H9 (cell line): ENCODE data around the gene NOS1AP. TPM values are rescaled to one million over a fixed set of nuclear protein-coding genes. Genes with fewer than 3 reads are reported as not detected.

Experiments used
- DNase-seq: peaks from one replicate; pipeline ENCODE4 v3.0.0-alpha.2; 2017
- H2AFZ ChIP-seq: one replicate; pipeline ENCODE4 v1.6.1; 2013; ENCODE audit warnings: mild to moderate bottlenecking, low read length, control low read depth, moderate library complexity
- H2AK5ac ChIP-seq: 2 replicates; pipeline ENCODE4 v1.6.1; 2013; ENCODE audit warnings: low read length, control low read depth, mixed read lengths; ENCODE audit not compliant: insufficient read length
- H2BK120ac ChIP-seq: one replicate; pipeline ENCODE4 v1.6.1; 2013; ENCODE audit warnings: low read depth, mild to moderate bottlenecking, low read length, control low read depth, inconsistent platforms; ENCODE audit not compliant: poor library complexity, severe bottlenecking
- H2BK12ac ChIP-seq: 2 replicates; pipeline ENCODE4 v1.6.1; 2013; ENCODE audit warnings: low read length, control low read depth, mixed read lengths, low read depth; ENCODE audit not compliant: insufficient read length
- H2BK15ac ChIP-seq: 2 replicates; pipeline ENCODE4 v1.6.1; 2013; ENCODE audit warnings: low read depth, low read length, control low read depth
- H2BK20ac ChIP-seq: one replicate; pipeline ENCODE4 v1.6.1; 2013; ENCODE audit warnings: low read depth, mild to moderate bottlenecking, low read length, control low read depth, inconsistent platforms; ENCODE audit not compliant: poor library complexity, severe bottlenecking
- H2BK5ac ChIP-seq: 2 replicates; pipeline ENCODE4 v1.6.1; 2013; ENCODE audit warnings: low read length, control low read depth, mixed read lengths; ENCODE audit not compliant: insufficient read length
- H3K14ac ChIP-seq: 2 replicates; pipeline ENCODE4 v1.6.1; 2013; ENCODE audit warnings: low read length, control low read depth; ENCODE audit not compliant: insufficient read depth
- H3K18ac ChIP-seq: 2 replicates; pipeline ENCODE4 v1.6.1; 2013; ENCODE audit warnings: low read depth, mild to moderate bottlenecking, mixed read lengths, low read length, control low read depth; ENCODE audit not compliant: insufficient read length
- H3K23ac ChIP-seq: 2 replicates; pipeline ENCODE4 v1.6.1; 2013; ENCODE audit warnings: low read length, control low read depth, mixed read lengths, low read depth; ENCODE audit not compliant: insufficient read length
- H3K23me2 ChIP-seq: 2 replicates; pipeline ENCODE4 v1.6.1; 2013; ENCODE audit warnings: low read depth, mild to moderate bottlenecking, mixed read lengths, low read length, control low read depth; ENCODE audit not compliant: insufficient read length, poor library complexity, severe bottlenecking
- H3K27ac ChIP-seq: 2 replicates; pipeline ENCODE4 v1.5.1; 2013; ENCODE audit warnings: low read length, control low read depth, mixed read lengths, low read depth; ENCODE audit not compliant: insufficient read length
- H3K27me3 ChIP-seq: 2 replicates; pipeline ENCODE4 v1.6.1; 2013; ENCODE audit warnings: low read length, control low read depth, inconsistent platforms; ENCODE audit not compliant: insufficient read depth
- H3K4ac ChIP-seq: 2 replicates; pipeline ENCODE4 v1.6.1; 2013; ENCODE audit warnings: low read depth, mild to moderate bottlenecking, control low read depth, inconsistent platforms, low read length, moderate library complexity
- H3K4me1 ChIP-seq: 2 replicates; pipeline ENCODE4 v1.6.1; 2013; ENCODE audit warnings: low read length, control low read depth, inconsistent platforms; ENCODE audit not compliant: insufficient read depth
- H3K4me2 ChIP-seq: 2 replicates; pipeline ENCODE4 v1.6.1; 2013; ENCODE audit warnings: low read length, control low read depth, mixed read lengths; ENCODE audit not compliant: insufficient read length, insufficient read depth
- H3K56ac ChIP-seq: 2 replicates; pipeline ENCODE4 v1.6.1; 2013; ENCODE audit warnings: low read depth, mild to moderate bottlenecking, mixed read lengths, low read length, control low read depth; ENCODE audit not compliant: insufficient read length
- H3K79me1 ChIP-seq: 2 replicates; pipeline ENCODE4 v1.6.1; 2013; ENCODE audit warnings: low read depth, mild to moderate bottlenecking, moderate library complexity, low read length, control low read depth, inconsistent platforms; ENCODE audit not compliant: insufficient read depth, poor library complexity, severe bottlenecking
- H3K79me2 ChIP-seq: 2 replicates; pipeline ENCODE4 v1.6.1; 2013; ENCODE audit warnings: low read length, control low read depth, inconsistent platforms; ENCODE audit not compliant: insufficient read depth
- H3K9ac ChIP-seq: 2 replicates; pipeline ENCODE4 v1.6.1; 2013; ENCODE audit warnings: low read length, control low read depth, mixed read lengths; ENCODE audit not compliant: insufficient read length; ENCODE audit errors: extremely low read depth
- H3K9me3 ChIP-seq: one replicate; pipeline ENCODE4 v1.6.1; 2013; ENCODE audit warnings: low read depth, low read length, inconsistent platforms; ENCODE audit not compliant: control insufficient read depth
- H3T11ph ChIP-seq: one replicate; pipeline ENCODE4 v1.6.1; 2013; ENCODE audit warnings: mild to moderate bottlenecking, low read length, control low read depth, inconsistent platforms
- H4K20me1 ChIP-seq: one replicate; pipeline ENCODE4 v1.6.1; 2013; ENCODE audit not compliant: control insufficient read depth, insufficient read length, insufficient read depth
- H4K5ac ChIP-seq: 2 replicates; pipeline ENCODE4 v1.6.1; 2013; ENCODE audit warnings: low read depth, mild to moderate bottlenecking, mixed read lengths, low read length, control low read depth; ENCODE audit not compliant: insufficient read length
- H4K8ac ChIP-seq: replicated peaks from 2 replicates; pipeline ENCODE4 v1.6.1; 2013; ENCODE audit warnings: low read length, control low read depth, mixed read lengths, low read depth; ENCODE audit not compliant: insufficient read length
- H4K91ac ChIP-seq: 2 replicates; pipeline ENCODE4 v1.6.1; 2013; ENCODE audit warnings: low read depth, mild to moderate bottlenecking, moderate library complexity, mixed read lengths, low read length, control low read depth; ENCODE audit not compliant: insufficient read length
- H3K27ac Mint-ChIP-seq, 3 experiments: 2 replicates in 2 of 3; 3 replicates in 1 of 3; pipeline ENCODE4 v1.8.0; 2020 to 2021; ENCODE audit warnings: mixed read lengths in 3 of 3, mild to moderate bottlenecking in 1 of 3, moderate library complexity in 1 of 3
- H3K27me3 Mint-ChIP-seq: 2 replicates; pipeline ENCODE4 v1.8.0; 2021; ENCODE audit warnings: low read depth, mild to moderate bottlenecking, moderate library complexity, mixed read lengths
- H3K36me3 Mint-ChIP-seq, 3 experiments: 2 replicates in 2 of 3; 3 replicates in 1 of 3; pipeline ENCODE4 v1.8.0; 2020 to 2021; ENCODE audit warnings: low read depth in 3 of 3, mixed read lengths in 3 of 3; ENCODE audit not compliant: insufficient read depth in 1 of 3
- H3K4me1 Mint-ChIP-seq, 2 experiments: 2 replicates each; pipeline ENCODE4 v1.8.0; 2020; ENCODE audit warnings: mixed read lengths in 2 of 2
- H3K4me3 Mint-ChIP-seq, 2 experiments: 2 replicates in 1 of 2; 3 replicates in 1 of 2; pipeline ENCODE4 v1.8.0; 2020 to 2021; ENCODE audit warnings: mild to moderate bottlenecking in 2 of 2, mixed read lengths in 2 of 2, moderate library complexity in 1 of 2
- H3K9me3 Mint-ChIP-seq, 2 experiments: 2 replicates in 1 of 2; 3 replicates in 1 of 2; pipeline ENCODE4 v1.8.0; 2020; ENCODE audit warnings: mild to moderate bottlenecking in 2 of 2, mixed read lengths in 2 of 2, moderate library complexity in 1 of 2
- CTCF ChIP-seq: fragments of 200-600 bp; sonication (generic); conservative IDR thresholded peaks from 3 replicates; pipeline ENCODE4 v1.8.0; 2021; ENCODE audit warnings: antibody characterized with exemption, mild to moderate bottlenecking
- WGBS: extraction: QIAGEN DNeasy Blood & Tissue Kit; methylation state at CpG from one replicate; pipeline ENCODE4 v1.1.7; 2013; ENCODE audit warnings: missing lambda C conversion rate, low lambda C conversion rate, mixed read lengths; ENCODE audit not compliant: insufficient read length; ENCODE audit errors: extremely low coverage; 5-methylcytosine and 5-hydroxymethylcytosine counted together
- total RNA-seq: library from RNA; stranded (reverse); gene quantifications from 2 replicates; pipeline ENCODE4 v1.2.1, GENCODE V29; 2021

Gene NOS1AP
- total RNA-seq, 1 experiment from 2014 or later, result 8.4 TPM

GRCh38 chr1:162230096-162230495 is 160.6 kb downstream of the NOS1AP start:
- Histone ChIP-seq H3K9me3 (no peaks in the 10 kb centered on the region), H3K14ac (no peak overlapping the region), H3K9ac (no peak overlapping the region), H2BK120ac (no peak overlapping the region), H3K23me2 (no peaks in the 10 kb centered on the region), H3K79me1 (no peaks in the 10 kb centered on the region), H3K79me2 (no peaks in the 10 kb centered on the region; the same call in 1 of the 2 replicates), H3K56ac (no peak overlapping the region), H2BK12ac (no peak overlapping the region), H2BK15ac (no peak overlapping the region), H2BK20ac (no peak overlapping the region), H2AFZ (no peak overlapping the region), H4K20me1 (no peaks in the 10 kb centered on the region), H3K18ac (no peak overlapping the region), H4K8ac (no peak overlapping the region), H3K27me3 (no peaks in the 10 kb centered on the region), H3K27ac (no peak overlapping the region), H3K23ac (no peak overlapping the region), H3T11ph (no peak overlapping the region), H2AK5ac (no peak overlapping the region), H2BK5ac (no peak overlapping the region), H3K4ac (no peak overlapping the region), H3K4me1 (peaks cover 3% of the 10 kb centered on the region; the same call in 1 of the 2 replicates), H4K91ac (no peak overlapping the region), H3K4me2 (no peak overlapping the region), H4K5ac (no peak overlapping the region)
- Mint-ChIP-seq H3K36me3 (no peaks in the 10 kb centered on the region; a peak in 1 of 7 replicates), H3K27me3 (peaks cover 3% of the 10 kb centered on the region), H3K4me3 (peak overlapping the region in 1 of 2 experiments; percentile 43; a peak in 1 of 5 replicates), H3K27ac (peak overlapping the region in 2 of 3 experiments; percentile 14 to 91; a peak in 3 of 7 replicates), H3K9me3 (no peaks in the 10 kb centered on the region), H3K4me1 (peaks cover 41 to 55% of the 10 kb centered on the region in 2 experiments)
- peak; percentile 85 for DNase-seq
- peak; percentile 54; the same call in 2 of the 3 replicates for TF ChIP-seq CTCF
- no CpG with 5 or more reads among the region's 3 CpGs for whole genome bisulfite sequencing
